ENCODE measurements around the gene PLA2G4C. TPM values are rescaled to one million over a fixed set of nuclear protein-coding genes. Genes with fewer than 3 reads are reported as not detected.
"Not testable (repeated sequence)": the region's sequence is repeated elsewhere in the genome, so short reads cannot be mapped to it uniquely, and the experiment has no call there.

PLA2G4C gene
- polyA plus RNA-seq, 3 donors: 3.8 to 14.5 (median 8.5) TPM

GRCh38 chr19:48081106-48081505 is 29.5 kb downstream of the PLA2G4C start:
- H3K4me1 Mint-ChIP-seq: no peaks in the 10 kb centered on the region
- no peak for DNase-seq
- Histone ChIP-seq H3K9me3 (replicated peaks in 1 of 2; ENCODE audit: control insufficient read depth in 1 of 2, insufficient read depth in 1 of 2, low read length in 2 of 2) (no peaks in the 10 kb centered on the region), H3K79me2 (ENCODE audit: insufficient read depth, low read length) (no peaks in the 10 kb centered on the region), H3K27ac (ENCODE audit: low read depth in 1 of 2, low read length in 2 of 2) (no peak overlapping the region), H3K9ac (ENCODE audit: insufficient read depth, low read length, poor library complexity, severe bottlenecking) (no peak overlapping the region), H3K36me3 (replicated peaks in 1 of 2; ENCODE audit: control insufficient read depth in 1 of 2, insufficient read depth in 2 of 2, low read length in 2 of 2) (no peaks in the 10 kb centered on the region), H3K4me3 (replicated peaks in 1 of 3; ENCODE audit: low read depth in 2 of 3, low read length in 3 of 3) (no peak overlapping the region), H2AFZ (ENCODE audit: insufficient read depth, low read depth, low read length, poor library complexity, severe bottlenecking) (no peak overlapping the region), H3K4me2 (replicated peaks; ENCODE audit: extremely low read depth, low read length, poor library complexity, severe bottlenecking) (no peak overlapping the region), H3K4me1 (ENCODE audit: control insufficient read depth in 1 of 2, insufficient read depth in 2 of 2, low read length in 2 of 2) (no peaks in the 10 kb centered on the region), H4K20me1 (ENCODE audit: insufficient read depth, low read length) (no peaks in the 10 kb centered on the region), H3K27me3 (ENCODE audit: control insufficient read depth in 2 of 2, insufficient read depth in 2 of 2, low read length in 2 of 2) (no peaks in the 10 kb centered on the region)
- peaks cover 0 to 11% (median 4%) of the 10 kb centered on the region in 7 donors for H3K9me3 Mint-ChIP-seq
- WGBS (ENCODE audit: insufficient coverage): 100% methylated on average over 3 of the region's 5 CpGs
- intact Hi-C loops (cut with micrococcal nuclease): no loop called here
- no peak overlapping the region for H3K4me3 Mint-ChIP-seq
- H3K27ac Mint-ChIP-seq: peak overlapping the region in 1 of 7 donors; percentile 71
- TF ChIP-seq, protein P1, sequence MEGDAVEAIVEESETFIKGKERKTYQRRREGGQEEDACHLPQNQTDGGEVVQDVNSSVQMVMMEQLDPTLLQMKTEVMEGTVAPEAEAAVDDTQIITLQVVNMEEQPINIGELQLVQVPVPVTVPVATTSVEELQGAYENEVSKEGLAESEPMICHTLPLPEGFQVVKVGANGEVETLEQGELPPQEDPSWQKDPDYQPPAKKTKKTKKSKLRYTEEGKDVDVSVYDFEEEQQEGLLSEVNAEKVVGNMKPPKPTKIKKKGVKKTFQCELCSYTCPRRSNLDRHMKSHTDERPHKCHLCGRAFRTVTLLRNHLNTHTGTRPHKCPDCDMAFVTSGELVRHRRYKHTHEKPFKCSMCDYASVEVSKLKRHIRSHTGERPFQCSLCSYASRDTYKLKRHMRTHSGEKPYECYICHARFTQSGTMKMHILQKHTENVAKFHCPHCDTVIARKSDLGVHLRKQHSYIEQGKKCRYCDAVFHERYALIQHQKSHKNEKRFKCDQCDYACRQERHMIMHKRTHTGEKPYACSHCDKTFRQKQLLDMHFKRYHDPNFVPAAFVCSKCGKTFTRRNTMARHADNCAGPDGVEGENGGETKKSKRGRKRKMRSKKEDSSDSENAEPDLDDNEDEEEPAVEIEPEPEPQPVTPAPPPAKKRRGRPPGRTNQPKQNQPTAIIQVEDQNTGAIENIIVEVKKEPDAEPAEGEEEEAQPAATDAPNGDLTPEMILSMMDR (IDR thresholded peaks at IDR 0.05): no peak
- H3K36me3 Mint-ChIP-seq: no peaks in the 10 kb centered on the region
- H3K27me3 Mint-ChIP-seq (ENCODE audit: low read depth in 3 of 3): peaks cover 0 to 10% (median 5%) of the 10 kb centered on the region in 3 donors

GRCh38 chr19:48070177-48070769 is 40.3 kb downstream of the PLA2G4C start:
- H4K20me1 ChIP-seq (ENCODE audit: insufficient read depth, low read length); H3K4me3 Mint-ChIP-seq; intact Hi-C loops (cut with micrococcal nuclease); H3K27me3 Mint-ChIP-seq (ENCODE audit: low read depth in 3 of 3); H3K9me3 Mint-ChIP-seq; DNase-seq; H3K36me3 Mint-ChIP-seq; H3K4me2 ChIP-seq (replicated peaks; ENCODE audit: extremely low read depth, low read length, poor library complexity, severe bottlenecking); H3K4me1 Mint-ChIP-seq; H3K9me3 ChIP-seq (replicated peaks in 1 of 2; ENCODE audit: control insufficient read depth in 1 of 2, insufficient read depth in 1 of 2, low read length in 2 of 2); H3K4me3 ChIP-seq (replicated peaks in 1 of 3; ENCODE audit: low read depth in 2 of 3, low read length in 3 of 3); H3K36me3 ChIP-seq (replicated peaks in 1 of 2; ENCODE audit: control insufficient read depth in 1 of 2, insufficient read depth in 2 of 2, low read length in 2 of 2); H3K79me2 ChIP-seq (ENCODE audit: insufficient read depth, low read length); H3K27me3 ChIP-seq (ENCODE audit: control insufficient read depth in 2 of 2, insufficient read depth in 2 of 2, low read length in 2 of 2); H2AFZ ChIP-seq (ENCODE audit: insufficient read depth, low read depth, low read length, poor library complexity, severe bottlenecking); H3K27ac Mint-ChIP-seq; H3K9ac ChIP-seq (ENCODE audit: insufficient read depth, low read length, poor library complexity, severe bottlenecking); H3K27ac ChIP-seq (ENCODE audit: low read depth in 1 of 2, low read length in 2 of 2); H3K4me1 ChIP-seq (ENCODE audit: control insufficient read depth in 1 of 2, insufficient read depth in 2 of 2, low read length in 2 of 2): not testable (repeated sequence)
- 90% methylated on average over 2 of the region's 3 CpGs for WGBS (ENCODE audit: insufficient coverage)
